HG03469 (cell line): ENCODE measurements around the gene ZNF488.
"Not testable (repeated sequence)": the region's sequence is repeated elsewhere in the genome, so short reads cannot be mapped to it uniquely, and the experiment has no call there.

Source experiments
- ATAC-seq: cut with Tn5 transposase; IDR thresholded peaks from one replicate; pipeline ENCODE4 v1.9.1; 2021; ENCODE audit warnings: mild to moderate bottlenecking, moderate library complexity, moderate number of reproducible peaks; ENCODE audit not compliant: unreplicated experiment

The ZNF488 gene

GRCh38 chr10:47384148-47384921, at the start of gene ZNF488:
ZNF488 (minus strand) TSS chr10:47384293; CDS start chr10:47368829, 15,464 bp downstream.
- peak; percentile 85 for ATAC-seq

GRCh38 chr10:47425813-47426419, 41.8 kb upstream of the ZNF488 start:
- ATAC-seq: no peak

- no peak for ATAC-seq
Observed at GRCh38 chr10:47424231-47424630, 40.1 kb upstream of the ZNF488 start.

- no peak for ATAC-seq
Observed at GRCh38 chr10:47423476-47423875, 39.4 kb upstream of the ZNF488 start.

- ATAC-seq: no peak
Observed at GRCh38 chr10:47421057-47421952, 37.2 kb upstream of the ZNF488 start.

- no peak for ATAC-seq
Observed at GRCh38 chr10:47420305-47421056, 36.4 kb upstream of the ZNF488 start.

GRCh38 chr10:47419421-47419820, 35.3 kb upstream of the ZNF488 start:
- no peak for ATAC-seq

- no peak for ATAC-seq
Observed at GRCh38 chr10:47418966-47419365, 34.9 kb upstream of the ZNF488 start.

GRCh38 chr10:47418321-47418720, 34.2 kb upstream of the ZNF488 start:
- ATAC-seq: no peak

GRCh38 chr10:47416305-47417218, 32.5 kb upstream of the ZNF488 start:
- ATAC-seq: not testable (repeated sequence)

- no peak for ATAC-seq
Observed at GRCh38 chr10:47415520-47416304, 31.6 kb upstream of the ZNF488 start.

GRCh38 chr10:47414752-47415519, 30.8 kb upstream of the ZNF488 start:
- no peak for ATAC-seq

- ATAC-seq: no peak
Observed at GRCh38 chr10:47414227-47414592, 30.1 kb upstream of the ZNF488 start.

- ATAC-seq: no peak
Observed at GRCh38 chr10:47413531-47414226, 29.6 kb upstream of the ZNF488 start.

- no peak for ATAC-seq
Observed at GRCh38 chr10:47412869-47413268, 28.8 kb upstream of the ZNF488 start.

GRCh38 chr10:47412177-47412730, 28.2 kb upstream of the ZNF488 start:
- no peak for ATAC-seq

- no peak for ATAC-seq
Observed at GRCh38 chr10:47410862-47411261, 26.8 kb upstream of the ZNF488 start.
